Astrocyte (in vitro differentiated cells and primary cell): Measurements from ENCODE around the gene ATIC. TPM values are rescaled to one million over a fixed set of nuclear protein-coding genes. Genes with fewer than 3 reads are reported as not detected.

ENCODE experiments used
- DNase-seq: peaks from one replicate; pipeline ENCODE4 v3.0.0-alpha.2; 2010; ENCODE audit warnings: low read depth
- FAIRE-seq: peaks from 2 replicates; lab custom pipeline; 2011; peaks lifted over from hg19 to GRCh38; lab: Jason Lieb, UNC
- H2AFZ ChIP-seq: 2 replicates; pipeline ENCODE4 v1.6.0; 2012; ENCODE audit warnings: low read depth, low read length, inconsistent platforms
- H3K27ac ChIP-seq: 2 replicates; pipeline ENCODE4 v1.5.1; 2011; ENCODE audit warnings: low read depth, low read length, inconsistent platforms
- H3K27me3 ChIP-seq: 2 replicates; pipeline ENCODE4 v1.6.0; 2011; ENCODE audit warnings: low read length, inconsistent platforms; ENCODE audit not compliant: insufficient read depth
- H3K36me3 ChIP-seq: 2 replicates; pipeline ENCODE4 v1.5.1; 2011; ENCODE audit warnings: low read length, inconsistent platforms; ENCODE audit not compliant: insufficient read depth
- H3K4me1 ChIP-seq: 2 replicates; pipeline ENCODE4 v1.5.1; 2011; ENCODE audit warnings: low read length, inconsistent platforms; ENCODE audit not compliant: insufficient read depth
- H3K4me2 ChIP-seq: 2 replicates; pipeline ENCODE4 v1.6.0; 2012; ENCODE audit warnings: low read length, inconsistent platforms
- H3K4me3 ChIP-seq: 2 replicates; pipeline ENCODE4 v1.5.1; 2011; ENCODE audit warnings: low read depth, mild to moderate bottlenecking, low read length, inconsistent platforms; ENCODE audit not compliant: insufficient read depth
- H3K79me2 ChIP-seq: 2 replicates; pipeline ENCODE4 v1.6.0; 2012; ENCODE audit warnings: mild to moderate bottlenecking, low read length, inconsistent platforms; ENCODE audit not compliant: insufficient read depth
- H3K9ac ChIP-seq: 2 replicates; pipeline ENCODE4 v1.6.0; 2012; ENCODE audit warnings: mild to moderate bottlenecking, low read length, inconsistent platforms
- H3K9me3 ChIP-seq: 2 replicates; pipeline ENCODE4 v1.5.1; 2012; ENCODE audit warnings: low read depth, mild to moderate bottlenecking, low read length, inconsistent platforms; ENCODE audit not compliant: insufficient read depth
- H4K20me1 ChIP-seq: 2 replicates; pipeline ENCODE4 v1.6.0; 2012; ENCODE audit warnings: low read length, inconsistent platforms; ENCODE audit not compliant: insufficient read depth
- H3K27ac Mint-ChIP-seq: one replicate; pipeline ENCODE4 v1.8.0; 2021; ENCODE audit warnings: mild to moderate bottlenecking, mixed read lengths; ENCODE audit not compliant: unreplicated experiment
- H3K27me3 Mint-ChIP-seq: one replicate; pipeline ENCODE4 v1.8.0; 2021; ENCODE audit warnings: low read depth, mixed read lengths; ENCODE audit not compliant: unreplicated experiment
- H3K36me3 Mint-ChIP-seq: one replicate; pipeline ENCODE4 v1.8.0; 2021; ENCODE audit warnings: low read depth, mixed read lengths; ENCODE audit not compliant: unreplicated experiment
- H3K4me1 Mint-ChIP-seq: one replicate; pipeline ENCODE4 v1.8.0; 2021; ENCODE audit warnings: low read depth, mixed read lengths; ENCODE audit not compliant: unreplicated experiment
- H3K4me3 Mint-ChIP-seq: one replicate; pipeline ENCODE4 v1.8.0; 2021; ENCODE audit warnings: mild to moderate bottlenecking, moderate library complexity, mixed read lengths; ENCODE audit not compliant: unreplicated experiment
- H3K9me3 Mint-ChIP-seq: one replicate; pipeline ENCODE4 v1.8.0; 2021; ENCODE audit warnings: mild to moderate bottlenecking, mixed read lengths; ENCODE audit not compliant: unreplicated experiment
- CTCF ChIP-seq: IDR thresholded peaks from 2 replicates; pipeline ENCODE4 v1.5.1; 2011; ENCODE audit warnings: low read depth, mild to moderate bottlenecking, inconsistent platforms, low read length, moderate library complexity; ENCODE audit not compliant: insufficient read depth
- EZH2 ChIP-seq: IDR thresholded peaks from 2 replicates; pipeline ENCODE4 v1.6.1; 2012; ENCODE audit warnings: mild to moderate bottlenecking, low read length, inconsistent platforms; ENCODE audit not compliant: insufficient read depth
- total RNA-seq: library from RNA; stranded (reverse); gene quantifications from 2 replicates; pipeline ENCODE4 v1.2.1, GENCODE V29; 2021

The ATIC gene
- total RNA-seq, 1 donor from 2014 or later: 61.1 TPM

GRCh38 chr2:215356334-215356947 is 44.6 kb downstream of the ATIC start:
- H3K4me3 ChIP-seq: no peak overlapping the region
- TF ChIP-seq CTCF (no peak), EZH2 (no peak)
- no peak overlapping the region for H3K9ac ChIP-seq
- H3K9me3 ChIP-seq: no peaks in the 10 kb centered on the region
- Mint-ChIP-seq H3K9me3 (no peaks in the 10 kb centered on the region), H3K4me3 (no peak overlapping the region), H3K27ac (peak overlapping the region; percentile 5), H3K36me3 (peaks cover 4% of the 10 kb centered on the region), H3K4me1 (peaks cover 1% of the 10 kb centered on the region), H3K27me3 (no peaks in the 10 kb centered on the region)
- no peak overlapping the region for H3K27ac ChIP-seq
- FAIRE-seq (no peak), DNase-seq (no peak)
- no peaks in the 10 kb centered on the region for H3K27me3 ChIP-seq
- peaks cover 25% of the 10 kb centered on the region for H3K36me3 ChIP-seq
- H3K79me2 ChIP-seq: no peaks in the 10 kb centered on the region
- peaks cover 47% of the 10 kb centered on the region for H4K20me1 ChIP-seq
- no peaks in the 10 kb centered on the region for H3K4me1 ChIP-seq
- no peak overlapping the region for H2AFZ ChIP-seq
- no peak overlapping the region for H3K4me2 ChIP-seq

GRCh38 chr2:215356948-215357461 is 45.1 kb downstream of the ATIC start:
- Histone ChIP-seq H3K4me2 (no peak overlapping the region), H2AFZ (no peak overlapping the region), H3K27ac (no peak overlapping the region), H3K79me2 (no peaks in the 10 kb centered on the region), H3K9me3 (no peaks in the 10 kb centered on the region), H4K20me1 (peaks cover 52% of the 10 kb centered on the region), H3K9ac (no peak overlapping the region), H3K27me3 (no peaks in the 10 kb centered on the region), H3K4me3 (no peak overlapping the region), H3K4me1 (no peaks in the 10 kb centered on the region), H3K36me3 (peaks cover 31% of the 10 kb centered on the region)
- FAIRE-seq (peak; percentile 50), DNase-seq (no peak)
- H3K4me1 Mint-ChIP-seq: peaks cover 2% of the 10 kb centered on the region
- peaks cover 4% of the 10 kb centered on the region for H3K36me3 Mint-ChIP-seq
- TF ChIP-seq EZH2 (no peak), CTCF (no peak)
- no peaks in the 10 kb centered on the region for H3K27me3 Mint-ChIP-seq
- peak overlapping the region; percentile 5 for H3K27ac Mint-ChIP-seq
- H3K4me3 Mint-ChIP-seq: no peak overlapping the region
- H3K9me3 Mint-ChIP-seq: no peaks in the 10 kb centered on the region

GRCh38 chr2:215357660-215358059 is 45.8 kb downstream of the ATIC start:
- no peak overlapping the region for H3K27ac ChIP-seq
- no peaks in the 10 kb centered on the region for H3K9me3 ChIP-seq
- H3K27me3 ChIP-seq: no peaks in the 10 kb centered on the region
- H3K79me2 ChIP-seq: no peaks in the 10 kb centered on the region
- H3K4me3 Mint-ChIP-seq: no peak overlapping the region
- no peak overlapping the region for H3K4me2 ChIP-seq
- no peaks in the 10 kb centered on the region for H3K4me1 ChIP-seq
- peaks cover 59% of the 10 kb centered on the region for H4K20me1 ChIP-seq
- H3K4me1 Mint-ChIP-seq: peaks cover 4% of the 10 kb centered on the region
- peak overlapping the region; percentile 5 for H3K27ac Mint-ChIP-seq
- FAIRE-seq: no peak
- peaks cover 37% of the 10 kb centered on the region for H3K36me3 ChIP-seq
- no peaks in the 10 kb centered on the region for H3K9me3 Mint-ChIP-seq
- no peak for DNase-seq
- peaks cover 7% of the 10 kb centered on the region for H3K36me3 Mint-ChIP-seq
- no peaks in the 10 kb centered on the region for H3K27me3 Mint-ChIP-seq
- TF ChIP-seq CTCF (no peak), EZH2 (no peak)
- no peak overlapping the region for H2AFZ ChIP-seq
- no peak overlapping the region for H3K4me3 ChIP-seq
- no peak overlapping the region for H3K9ac ChIP-seq
